Esophagus muscularis mucosa (tissue), 4 donors: ENCODE measurements around the gene CACNA2D2. TPM values are rescaled to one million over a fixed set of nuclear protein-coding genes. Genes with fewer than 3 reads are reported as not detected.

Source experiments
- DNase-seq: peaks from one replicate; pipeline ENCODE4 v3.0.0-alpha.2; 2017; ENCODE audit errors: extremely low spot score
- H3K27ac ChIP-seq, 4 donors: fragments of 200-600 bp; sonication (generic); replicated peaks in 1 of 4; 1 replicate in 3 of 4; 2 replicates in 1 of 4; pipeline ENCODE4 v1.5.1; 2016 to 2019; ENCODE audit warnings: mild to moderate bottlenecking in 1 of 4
- H3K27me3 ChIP-seq, 4 donors: fragments of 200-600 bp; sonication (generic); one replicate each; pipeline versions ENCODE4 v1.5.1 to v1.6.0; 2016 to 2019
- H3K36me3 ChIP-seq, 4 donors: fragments of 200-600 bp; sonication (generic); one replicate each; pipeline ENCODE4 v1.5.1; 2016 to 2019
- H3K4me1 ChIP-seq, 4 donors: fragments of 200-600 bp; sonication (generic); one replicate each; pipeline ENCODE4 v1.5.1; 2016 to 2019
- H3K4me3 ChIP-seq, 4 donors: fragments of 200-600 bp; sonication (generic); 1 replicate in 2 of 4; 2 replicates in 2 of 4; pipeline ENCODE4 v1.5.1; 2016 to 2019; ENCODE audit warnings: mild to moderate bottlenecking in 4 of 4, moderate library complexity in 1 of 4
- H3K9me3 ChIP-seq, 4 donors: fragments of 200-600 bp; sonication (generic); 1 replicate in 3 of 4; 2 replicates in 1 of 4; pipeline ENCODE4 v1.5.1; 2016 to 2019
- EP300 ChIP-seq: sonication (generic); formaldehyde crosslinking; IDR thresholded peaks from one replicate; pipeline ENCODE4 v1.6.1; 2017; ENCODE audit warnings: antibody characterized with exemption
- POLR2A ChIP-seq: fragments of 450-650 bp; IDR thresholded peaks from one replicate; pipeline ENCODE4 v1.6.1; 2017; ENCODE audit warnings: antibody characterized with exemption, moderate library complexity, mild to moderate bottlenecking, low read depth
- POLR2AphosphoS5 ChIP-seq, 2 donors: sonication (generic); formaldehyde crosslinking; IDR thresholded peaks; one replicate each; pipeline ENCODE4 v1.6.1; 2017; ENCODE audit warnings: antibody characterized with exemption in 2 of 2
- WGBS: methylation state at CpG from one replicate; pipeline ENCODE4 v1.1.5; 2018; 5-methylcytosine and 5-hydroxymethylcytosine counted together
- intact Hi-C: fragments of 100-400 bp; cut with DNase I; formaldehyde crosslinking; loops from one replicate; pipeline ENCODE4 v1.15.1; 2023
- total RNA-seq, 4 donors: library from RNA; depleted of rRNA; stranded (reverse); fragments of >200 nt; gene quantifications; one replicate each; pipeline versions ENCODE4 v1.1.0 to v1.2.1, GENCODE V29; 2016
- TF ChIP-seq, protein P1 (sequence below), 3 experiments: fragments of 200-600 bp in 2 of 3; fragments of 450-650 bp in 1 of 3; sonication (generic) in 2 of 3; IDR thresholded peaks; one replicate each; pipeline ENCODE4 v1.5.1; 2017 to 2019; ENCODE audit warnings: antibody characterized with exemption in 3 of 3, mild to moderate bottlenecking in 2 of 3, moderate library complexity in 1 of 3

The CACNA2D2 gene
- total RNA-seq, 4 donors from 2014 or later, result 0.84 to 2.8 (median 1.1) TPM

DNA sequence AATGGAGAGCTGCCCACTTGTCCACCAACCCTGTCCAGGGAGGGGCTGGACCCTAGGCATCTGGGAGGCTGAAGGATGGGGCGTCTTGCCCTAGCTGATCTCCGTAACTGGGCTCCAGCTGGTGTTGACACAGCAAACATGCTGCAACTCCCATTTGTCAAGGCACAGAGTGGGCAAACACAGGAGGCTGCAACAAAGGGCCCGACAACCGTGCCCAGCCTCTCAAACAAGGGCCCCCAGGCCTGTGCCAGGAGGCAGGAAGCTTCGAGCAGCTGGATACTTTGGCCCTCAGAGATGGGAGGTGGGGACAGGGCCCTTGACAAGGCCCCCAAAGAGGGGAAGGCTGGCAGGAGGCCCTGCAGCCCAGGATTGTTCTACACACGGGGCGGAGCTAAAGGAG lies 79.9 kb downstream of the CACNA2D2 start:
- H3K27ac ChIP-seq, result no peak overlapping the region
- H3K9me3 ChIP-seq, result no peaks in the 10 kb centered on the region
- TF ChIP-seq, protein P1, sequence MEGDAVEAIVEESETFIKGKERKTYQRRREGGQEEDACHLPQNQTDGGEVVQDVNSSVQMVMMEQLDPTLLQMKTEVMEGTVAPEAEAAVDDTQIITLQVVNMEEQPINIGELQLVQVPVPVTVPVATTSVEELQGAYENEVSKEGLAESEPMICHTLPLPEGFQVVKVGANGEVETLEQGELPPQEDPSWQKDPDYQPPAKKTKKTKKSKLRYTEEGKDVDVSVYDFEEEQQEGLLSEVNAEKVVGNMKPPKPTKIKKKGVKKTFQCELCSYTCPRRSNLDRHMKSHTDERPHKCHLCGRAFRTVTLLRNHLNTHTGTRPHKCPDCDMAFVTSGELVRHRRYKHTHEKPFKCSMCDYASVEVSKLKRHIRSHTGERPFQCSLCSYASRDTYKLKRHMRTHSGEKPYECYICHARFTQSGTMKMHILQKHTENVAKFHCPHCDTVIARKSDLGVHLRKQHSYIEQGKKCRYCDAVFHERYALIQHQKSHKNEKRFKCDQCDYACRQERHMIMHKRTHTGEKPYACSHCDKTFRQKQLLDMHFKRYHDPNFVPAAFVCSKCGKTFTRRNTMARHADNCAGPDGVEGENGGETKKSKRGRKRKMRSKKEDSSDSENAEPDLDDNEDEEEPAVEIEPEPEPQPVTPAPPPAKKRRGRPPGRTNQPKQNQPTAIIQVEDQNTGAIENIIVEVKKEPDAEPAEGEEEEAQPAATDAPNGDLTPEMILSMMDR (IDR thresholded peaks at IDR 0.05), result no peak
- TF ChIP-seq POLR2AphosphoS5 (IDR thresholded peaks at IDR 0.05) (no peak), POLR2A (no peak), EP300 (no peak)
- intact Hi-C loops, result no loop called here
- H3K27me3 ChIP-seq, result no peaks in the 10 kb centered on the region
- WGBS, result 81% methylated on average over 7 of the region's 7 CpGs
- H3K36me3 ChIP-seq, result no peaks in the 10 kb centered on the region
- no peak overlapping the region for H3K4me3 ChIP-seq
- DNase-seq, result no peak
- no peaks in the 10 kb centered on the region for H3K4me1 ChIP-seq

DNA sequence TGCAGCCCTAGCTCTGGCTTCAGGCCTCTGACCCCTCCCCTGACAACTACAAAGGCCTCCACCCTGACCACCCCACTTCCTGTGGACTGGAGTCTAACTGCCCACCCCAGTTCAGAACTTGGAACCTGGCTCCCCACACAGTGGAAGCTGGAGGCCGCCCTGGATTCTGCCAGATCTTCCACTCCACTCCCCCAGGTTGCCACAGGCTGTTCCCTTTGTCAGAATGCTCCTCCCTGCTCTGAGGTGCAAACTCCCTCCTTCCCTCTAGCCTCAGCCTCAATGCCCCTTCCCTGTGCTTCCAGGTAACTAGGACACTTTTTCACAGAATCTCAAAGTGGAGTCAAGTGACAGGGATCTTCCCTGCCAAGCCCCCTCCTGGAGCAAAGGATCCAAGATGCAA lies 81.3 kb downstream of the CACNA2D2 start:
- Histone ChIP-seq H3K9me3 (no peaks in the 10 kb centered on the region), H3K27me3 (no peaks in the 10 kb centered on the region), H3K4me1 (no peaks in the 10 kb centered on the region), H3K27ac (no peak overlapping the region), H3K36me3 (no peaks in the 10 kb centered on the region), H3K4me3 (no peak overlapping the region)
- intact Hi-C loops, result no loop called here
- DNase-seq, result no peak
- WGBS, result 83% methylated on average over 1 of the region's 1 CpG
- TF ChIP-seq POLR2AphosphoS5 (IDR thresholded peaks at IDR 0.05) (no peak), EP300 (no peak), POLR2A (no peak)
- TF ChIP-seq, protein P1 (IDR thresholded peaks at IDR 0.05), result no peak

DNA sequence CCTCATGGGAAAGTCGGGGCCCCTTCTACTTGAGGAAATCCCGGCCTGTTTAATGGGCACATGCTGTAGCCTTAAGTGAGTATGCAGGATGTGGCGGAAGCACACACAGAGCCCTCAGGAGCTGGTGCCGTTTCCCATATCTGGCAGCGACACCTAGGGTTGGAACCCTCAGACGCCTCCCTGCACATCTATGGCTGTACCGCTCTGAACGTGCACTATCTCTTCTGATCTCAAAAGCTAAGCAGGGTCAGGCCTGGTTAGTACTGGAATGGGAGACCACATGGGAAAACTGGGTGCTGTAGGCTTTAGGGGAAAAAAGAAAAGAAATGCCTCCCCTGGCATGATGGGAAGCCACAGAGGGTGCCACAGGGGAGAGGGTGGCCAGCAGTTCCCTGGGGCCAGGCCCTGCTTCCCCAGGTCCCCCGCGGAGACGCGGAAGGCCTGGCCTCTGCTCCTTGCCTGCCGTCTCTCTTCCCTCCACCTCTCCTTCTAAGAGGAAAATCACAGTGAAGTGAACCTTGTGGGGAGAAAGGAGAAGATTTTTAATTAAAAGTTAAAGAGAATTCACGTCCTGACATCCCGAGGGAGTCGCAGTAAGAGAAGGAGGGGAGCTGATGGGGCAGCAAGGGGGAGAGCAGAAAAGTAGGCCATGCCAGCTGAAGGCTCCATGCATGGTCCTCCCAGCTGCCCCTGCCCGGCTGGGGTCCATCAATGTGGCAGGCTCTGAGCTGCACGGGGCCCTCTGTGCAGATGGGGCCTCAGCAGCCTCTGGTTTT lies 83.7 kb downstream of the CACNA2D2 start:
- no peaks in the 10 kb centered on the region for H3K27me3 ChIP-seq
- intact Hi-C loops, result no loop called here
- H3K4me3 ChIP-seq, result no peak overlapping the region
- no peak for DNase-seq
- TF ChIP-seq, protein P1 (IDR thresholded peaks at IDR 0.05), result no peak
- TF ChIP-seq POLR2AphosphoS5 (IDR thresholded peaks at IDR 0.05) (no peak), EP300 (no peak), POLR2A (no peak)
- no peaks in the 10 kb centered on the region for H3K36me3 ChIP-seq
- WGBS, result 84% methylated on average over 14 of the region's 18 CpGs
- H3K4me1 ChIP-seq, result no peaks in the 10 kb centered on the region
- no peaks in the 10 kb centered on the region for H3K9me3 ChIP-seq
- no peak overlapping the region for H3K27ac ChIP-seq

DNA sequence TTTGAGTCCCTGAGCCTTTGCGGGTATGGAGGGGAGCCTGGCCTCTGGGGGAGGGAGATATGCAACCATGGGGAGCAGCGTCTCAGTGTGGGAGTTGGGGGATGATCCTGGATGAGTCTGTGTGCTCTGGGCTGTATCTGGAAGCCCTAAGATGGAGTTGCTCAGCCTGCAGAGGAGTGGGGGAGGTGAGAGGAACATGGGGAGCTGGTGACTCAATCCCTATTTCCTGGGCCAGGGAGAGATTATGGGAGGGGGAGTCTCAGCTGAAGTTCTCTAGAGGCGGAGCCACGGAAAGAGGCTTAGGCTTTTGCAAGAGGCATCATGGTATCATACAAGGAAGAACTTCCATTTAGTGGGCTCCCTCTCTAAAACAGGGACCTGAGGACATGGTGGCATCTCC lies 84.6 kb downstream of the CACNA2D2 start:
- no peak for DNase-seq
- H3K9me3 ChIP-seq, result no peaks in the 10 kb centered on the region
- no peak overlapping the region for H3K27ac ChIP-seq
- TF ChIP-seq EP300, result no peak
- TF ChIP-seq POLR2AphosphoS5 (IDR thresholded peaks at IDR 0.05), result no peak
- H3K4me3 ChIP-seq, result no peak overlapping the region
- no peaks in the 10 kb centered on the region for H3K27me3 ChIP-seq
- intact Hi-C loops, result no loop called here
- H3K4me1 ChIP-seq, result no peaks in the 10 kb centered on the region
- H3K36me3 ChIP-seq, result no peaks in the 10 kb centered on the region
- WGBS, result 70% methylated on average over 4 of the region's 4 CpGs

DNA sequence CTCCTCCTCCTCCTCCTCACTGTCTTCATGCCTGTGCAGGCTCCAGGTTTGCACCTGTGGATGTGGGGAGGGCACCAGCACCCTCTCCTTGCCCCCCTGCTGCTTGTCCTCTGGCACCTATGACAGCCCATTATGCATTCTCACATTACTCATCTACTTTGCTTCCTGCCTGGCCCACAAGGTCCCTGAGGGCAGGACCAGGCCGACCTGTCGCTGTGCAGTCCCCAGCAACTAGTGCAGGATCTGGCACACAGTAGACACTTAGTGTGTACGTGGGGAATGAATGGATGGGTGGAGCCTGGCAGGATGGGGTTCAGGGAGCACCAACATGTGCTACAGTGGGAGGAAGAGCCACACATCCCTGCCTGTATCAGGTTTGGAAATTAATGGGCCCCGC lies 85.8 kb downstream of the CACNA2D2 start:
- no peak overlapping the region for H3K27ac ChIP-seq
- no peak for DNase-seq
- no peaks in the 10 kb centered on the region for H3K27me3 ChIP-seq
- H3K4me1 ChIP-seq, result no peaks in the 10 kb centered on the region
- intact Hi-C loops, result no loop called here
- no peaks in the 10 kb centered on the region for H3K36me3 ChIP-seq
- no peak overlapping the region for H3K4me3 ChIP-seq
- no peaks in the 10 kb centered on the region for H3K9me3 ChIP-seq
- 71% methylated on average over 3 of the region's 4 CpGs for WGBS
- no peak for TF ChIP-seq EP300
- no peak for TF ChIP-seq POLR2AphosphoS5 (IDR thresholded peaks at IDR 0.05)
- no peak for TF ChIP-seq POLR2A
- TF ChIP-seq, protein P1 (IDR thresholded peaks at IDR 0.05), result no peak
